Kasumi-1 (cell line): ENCODE measurements around the gene ZNF516.

Experiments used
- DNase-seq, 2 experiments: peaks; one replicate each; lab custom pipeline; 2025; lab: John Stamatoyannopoulos, UW

ZNF516 gene

DNA sequence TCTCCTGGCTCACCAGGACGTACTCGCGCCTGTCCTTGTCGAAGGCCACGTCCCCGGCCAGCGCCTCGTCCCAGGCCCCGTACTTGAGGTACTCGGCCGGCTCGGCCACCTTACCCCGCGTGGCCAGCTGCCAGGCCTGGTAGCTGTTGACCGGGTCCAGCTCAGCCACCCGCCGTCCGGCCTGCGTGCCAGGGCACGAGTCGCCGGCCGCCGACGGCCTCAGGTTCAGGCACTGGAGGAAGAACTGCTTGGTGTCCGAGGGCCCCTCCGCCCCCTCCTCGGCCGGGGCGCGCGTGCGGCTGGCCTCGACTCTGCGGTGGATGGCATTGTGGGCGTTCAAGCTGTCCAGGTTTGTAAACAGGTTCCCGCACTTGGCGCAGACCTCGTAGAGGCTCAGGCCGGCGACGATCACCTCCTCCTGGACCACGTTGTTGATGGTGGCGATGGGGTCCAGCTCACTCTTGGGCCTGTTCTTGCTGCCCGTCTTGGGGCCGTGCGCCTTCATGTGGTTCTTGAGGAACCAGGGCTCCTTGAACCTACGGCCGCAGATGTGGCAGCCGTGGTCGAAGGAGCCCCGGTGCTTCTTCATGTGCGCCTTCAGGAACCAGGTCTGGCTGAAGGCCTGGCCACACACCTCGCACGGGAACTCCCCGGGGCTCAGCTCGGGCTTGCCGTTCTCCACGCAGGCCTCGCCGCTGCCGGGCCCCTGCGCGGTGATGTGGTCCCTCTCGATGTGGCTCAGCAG, 53.2 kb downstream of the ZNF516 start:
- no peak for DNase-seq

GRCh38 chr18:76441002-76441667, 53.9 kb downstream of the ZNF516 start:
- DNase-seq: no peak

- DNase-seq: no peak
Observed at GRCh38 chr18:76437910-76438309, 57.1 kb downstream of the ZNF516 start.

DNA sequence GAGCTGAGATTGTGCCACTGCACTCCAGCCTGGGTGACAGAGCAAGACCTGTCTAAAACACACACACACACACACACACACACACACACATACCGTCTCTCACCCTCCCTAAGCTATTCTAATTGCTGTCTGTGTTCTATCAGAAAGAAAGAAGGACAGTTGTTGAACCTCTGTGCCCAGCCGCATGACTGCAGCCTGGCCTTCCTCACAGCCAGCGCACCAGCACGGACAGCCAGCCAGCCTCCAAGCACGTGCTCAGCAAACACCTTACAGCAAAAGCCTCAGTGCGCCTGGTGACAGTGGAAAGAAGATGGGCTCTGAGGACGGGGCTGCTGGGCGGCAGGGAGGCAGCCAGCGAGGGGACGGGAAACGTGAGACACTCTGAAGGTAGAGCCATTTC, 58.0 kb downstream of the ZNF516 start:
- DNase-seq: no peak

GRCh38 chr18:76436342-76436741, 58.7 kb downstream of the ZNF516 start:
- no peak for DNase-seq

GRCh38 chr18:76435316-76435989, 59.6 kb downstream of the ZNF516 start:
- DNase-seq: no peak

DNA sequence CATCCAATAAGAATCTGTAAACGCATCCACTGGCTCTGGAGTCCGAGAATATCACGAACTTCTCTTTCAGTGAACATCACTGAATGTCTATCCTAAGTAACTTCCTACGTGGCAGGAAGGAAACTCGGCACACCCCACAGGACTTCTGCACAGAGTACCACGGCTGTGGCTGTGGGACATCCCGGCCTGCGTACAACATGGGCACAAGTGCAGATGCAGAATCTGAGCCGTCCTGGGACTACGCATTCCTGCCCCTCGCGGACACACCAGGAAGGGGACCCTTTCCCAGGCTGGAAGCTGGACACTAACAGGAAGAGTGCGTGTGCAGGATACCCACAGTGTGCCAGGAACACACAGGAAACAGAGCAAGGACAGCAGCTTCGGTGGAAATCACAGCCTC, 60.6 kb downstream of the ZNF516 start:
- no peak for DNase-seq

- no peak for DNase-seq
Observed at GRCh38 chr18:76433788-76434187, 61.3 kb downstream of the ZNF516 start.

DNA sequence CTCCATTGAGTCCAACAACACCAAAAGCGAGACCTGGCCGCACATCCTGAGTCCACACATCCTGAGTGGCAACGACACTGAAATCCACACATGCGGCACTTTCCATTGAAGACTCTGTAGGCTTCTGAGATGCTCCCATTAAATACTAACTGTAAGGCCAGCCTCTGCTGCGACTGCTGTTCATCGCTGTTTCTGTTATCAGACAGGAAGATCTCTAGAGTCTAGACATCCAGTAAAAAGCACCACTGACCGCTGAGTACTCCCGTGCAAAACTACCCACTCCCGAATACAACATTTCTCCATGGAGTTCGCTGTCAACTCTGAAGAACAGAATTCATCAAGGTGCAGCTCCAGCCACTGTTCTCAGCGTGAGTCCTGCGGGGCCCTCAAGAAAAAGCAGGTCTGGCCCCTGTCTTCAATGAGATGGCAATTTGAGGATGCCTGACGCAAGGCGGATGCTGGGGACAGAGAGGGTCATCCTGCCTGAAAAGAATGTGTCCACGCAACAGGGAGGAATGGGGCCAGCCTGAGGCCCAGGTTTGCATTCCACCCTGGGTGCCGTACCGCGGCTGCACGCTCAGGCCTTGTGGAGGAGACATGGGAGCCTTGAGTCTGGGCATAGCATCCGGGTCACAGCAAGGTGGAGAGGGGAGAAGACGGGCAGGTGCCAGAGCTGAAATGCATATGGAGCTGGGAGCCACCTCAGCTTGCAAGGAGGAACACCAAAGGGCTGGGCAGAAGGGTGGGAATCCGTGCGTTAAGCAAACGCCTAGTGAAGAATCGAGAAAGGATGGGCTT, 61.9 kb downstream of the ZNF516 start:
- no peak for DNase-seq

GRCh38 chr18:76432274-76432755, 62.7 kb downstream of the ZNF516 start:
- no peak for DNase-seq

DNA sequence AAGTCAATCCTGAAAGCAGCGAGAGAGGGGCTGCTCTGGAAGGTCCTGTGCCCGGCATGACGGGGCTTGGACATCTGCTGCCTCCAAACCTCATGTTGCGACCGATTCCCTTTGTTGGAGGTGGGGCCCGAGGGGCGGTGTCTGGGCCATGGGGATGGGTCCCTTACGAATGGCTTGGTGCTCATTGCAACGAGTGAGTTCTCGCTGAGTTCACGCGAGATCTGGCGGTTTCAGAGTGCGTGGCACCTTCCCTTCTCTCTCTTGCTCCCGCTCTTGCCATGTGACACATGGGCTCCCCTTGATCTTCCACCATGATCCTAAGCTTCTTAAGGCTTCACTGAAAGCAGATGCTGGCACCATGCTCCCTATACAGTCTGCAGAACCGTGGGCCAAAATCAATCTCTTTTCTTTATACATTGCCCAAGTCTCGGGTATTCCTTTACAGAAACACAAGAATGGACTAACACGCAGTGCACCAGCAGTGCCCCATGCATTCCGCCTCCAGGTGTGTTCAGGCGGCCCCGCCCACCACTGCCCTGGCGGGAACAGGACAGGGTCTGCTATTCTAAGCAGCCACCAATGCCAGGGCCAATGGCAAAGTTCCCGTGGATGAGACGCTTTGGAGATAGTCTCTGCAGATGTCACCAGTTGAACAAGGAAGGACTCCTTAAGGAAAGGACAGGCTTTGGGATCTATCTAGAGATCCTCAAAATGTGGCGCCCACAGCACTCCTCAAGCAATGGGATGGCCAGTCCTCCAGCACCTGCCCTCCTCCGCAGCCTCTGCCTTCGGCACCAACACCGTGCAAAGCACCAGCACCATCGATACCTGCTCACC, 63.4 kb downstream of the ZNF516 start:
- no peak for DNase-seq

DNA sequence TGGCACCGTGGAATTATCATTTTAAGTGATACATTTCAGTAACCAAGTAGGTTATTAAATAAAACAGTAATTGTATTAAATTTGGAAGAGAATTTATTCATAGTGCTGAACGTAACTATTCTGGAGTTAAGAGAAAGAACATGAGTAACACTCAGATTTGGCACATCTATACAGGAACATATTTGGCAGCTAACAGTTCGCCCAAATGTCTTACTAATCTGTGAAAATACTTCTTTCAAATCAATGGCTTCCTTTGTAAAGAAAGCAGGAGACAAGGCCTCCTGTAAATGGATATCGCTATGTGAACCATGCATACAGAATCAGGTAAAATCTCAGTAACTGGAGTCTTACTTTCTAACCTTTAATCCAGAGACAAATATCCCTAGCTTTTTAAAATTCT, 64.4 kb downstream of the ZNF516 start:
- no peak for DNase-seq

GRCh38 chr18:76429262-76430126, 65.5 kb downstream of the ZNF516 start:
- DNase-seq: no peak

DNA sequence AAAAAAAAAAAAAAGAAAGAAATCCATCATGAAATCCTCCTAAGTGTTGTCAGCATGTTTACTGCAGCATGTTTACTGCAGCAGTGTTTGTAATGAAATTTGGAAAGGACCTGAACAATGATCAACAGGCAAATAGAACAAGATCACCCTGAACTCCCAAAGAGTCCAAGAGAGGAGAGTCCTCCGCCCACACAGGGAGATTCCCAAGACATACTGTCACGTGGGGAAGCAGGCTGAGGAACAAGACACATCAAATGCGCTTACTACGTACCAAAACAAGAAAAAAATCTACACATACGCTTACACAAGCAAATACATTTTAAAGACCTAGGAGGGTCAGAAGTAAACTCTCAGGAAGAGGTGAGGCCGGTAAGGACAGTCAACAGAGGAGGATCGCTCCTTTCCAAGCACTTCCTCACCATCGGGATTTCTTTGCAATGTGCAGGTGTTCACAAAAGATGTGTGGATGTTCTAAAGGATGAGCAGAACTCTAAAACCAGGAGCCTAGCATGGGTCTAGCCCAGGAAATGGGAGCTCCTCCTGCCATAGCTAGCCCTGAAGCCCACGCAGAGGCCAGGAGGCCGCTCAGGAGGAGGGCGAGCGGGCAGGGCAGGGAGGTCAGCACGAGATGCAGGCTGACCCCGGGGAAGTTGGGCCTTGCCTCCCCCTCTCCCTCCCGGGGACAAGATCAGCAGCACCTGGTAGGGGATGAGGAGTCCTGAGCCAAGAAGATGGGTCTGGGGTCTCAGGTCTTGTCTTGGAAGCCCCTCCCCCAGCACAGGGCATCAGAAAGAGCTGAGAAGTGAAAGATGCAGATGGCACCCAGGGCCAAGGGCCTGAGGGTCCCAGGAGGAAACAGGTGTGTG, 66.4 kb downstream of the ZNF516 start:
- no peak for DNase-seq

GRCh38 chr18:76426737-76427305, 68.2 kb downstream of the ZNF516 start:
- DNase-seq: no peak

DNA sequence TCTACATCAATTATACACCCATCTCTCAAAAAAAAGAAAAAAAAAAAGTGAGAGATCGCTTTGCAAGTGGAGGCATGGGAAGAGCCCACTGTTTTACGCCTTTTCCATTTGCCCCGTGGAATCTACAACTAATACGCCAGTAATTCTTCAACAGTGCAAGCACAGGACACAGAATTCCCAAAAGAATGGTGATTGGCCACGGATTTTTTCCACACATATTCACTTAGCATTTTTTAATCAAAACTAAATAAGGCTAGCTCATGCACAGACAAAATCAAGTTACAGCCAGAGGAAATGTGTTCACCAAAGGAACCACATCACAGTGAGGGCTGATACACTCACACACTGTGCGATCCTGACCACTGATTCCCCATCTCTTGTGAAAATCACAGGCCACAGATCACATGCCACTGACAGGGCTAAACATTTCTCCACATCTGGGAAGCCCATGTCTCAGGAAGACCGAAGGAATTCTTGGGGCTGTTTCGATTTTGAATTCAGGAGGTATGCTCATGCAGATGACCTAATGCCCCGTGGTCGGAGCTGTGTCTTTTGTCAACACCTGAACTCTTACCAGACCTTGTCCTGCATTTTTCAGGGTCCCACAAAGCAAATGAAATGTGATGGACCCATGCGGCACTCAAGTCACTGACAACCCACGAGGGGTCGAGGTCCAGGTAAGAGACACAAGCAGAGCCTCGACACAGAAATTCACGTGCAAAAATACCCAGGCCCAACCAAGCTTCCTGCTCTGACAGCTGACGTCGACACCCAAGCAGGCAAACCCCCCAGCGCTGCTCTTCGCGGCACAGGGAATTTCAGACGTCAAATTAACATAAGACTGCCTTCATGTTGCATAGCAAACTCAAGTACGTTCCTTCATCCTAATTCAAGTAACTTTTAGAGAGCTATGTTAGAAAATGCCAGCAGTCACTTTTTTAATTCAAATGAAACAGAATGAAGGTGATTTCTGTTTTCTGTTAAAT, 69.6 kb downstream of the ZNF516 start:
- no peak for DNase-seq

DNA sequence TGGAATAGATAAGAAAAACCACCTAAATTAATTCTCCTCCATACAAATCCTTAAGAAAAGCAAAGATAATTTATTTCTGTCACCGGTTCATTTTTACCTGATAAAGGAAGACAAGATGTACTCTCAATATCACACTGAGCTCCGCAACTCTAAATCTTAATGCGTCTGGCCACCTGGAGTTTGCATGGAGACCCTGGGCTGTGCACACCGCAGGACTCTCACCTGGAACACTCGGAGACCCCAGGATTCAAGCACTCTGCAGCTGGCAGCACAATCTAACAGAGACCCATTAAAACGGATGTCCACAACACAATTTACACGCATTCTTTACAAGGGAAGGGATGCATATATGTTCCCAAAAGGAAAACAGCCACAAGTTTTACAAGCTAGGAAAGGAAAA, 72.2 kb downstream of the ZNF516 start:
- no peak for DNase-seq

DNA sequence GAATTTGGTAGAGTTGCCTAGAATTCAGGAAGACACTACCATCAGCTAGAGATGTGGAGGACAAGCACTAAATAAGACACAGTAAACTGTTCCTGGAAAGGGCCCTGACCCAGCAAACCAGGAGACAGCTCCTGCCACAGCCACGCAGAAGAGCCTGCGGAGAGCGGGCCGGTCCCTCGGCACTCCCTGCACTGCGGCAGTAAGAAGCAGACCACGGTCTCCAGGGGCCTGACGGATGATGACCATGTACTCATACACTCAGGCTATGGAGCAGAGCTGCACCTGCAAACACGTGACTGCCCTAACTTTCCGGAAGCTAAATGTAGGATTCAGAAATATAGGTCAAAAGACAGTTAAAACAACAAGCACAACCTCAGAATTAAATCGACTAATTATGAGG, 72.9 kb downstream of the ZNF516 start:
- no peak for DNase-seq
